Testis (tissue), 3 donors: ENCODE results near the gene C4orf50. TPM values are rescaled to one million over a fixed set of nuclear protein-coding genes. Genes with fewer than 3 reads are reported as not detected.

ENCODE experiments used
- DNase-seq: peaks from one replicate; pipeline ENCODE4 v3.0.0-alpha.2; 2019
- H3K27ac ChIP-seq, 2 donors: fragments of 200-600 bp; sonication (generic); one replicate each; pipeline ENCODE4 v1.5.1; 2019
- H3K27me3 ChIP-seq: fragments of 200-600 bp; sonication (generic); one replicate; pipeline ENCODE4 v1.5.1; 2019
- H3K36me3 ChIP-seq: fragments of 200-600 bp; sonication (generic); one replicate; pipeline ENCODE4 v1.5.1; 2017; ENCODE audit warnings: low read depth; ENCODE audit errors: missing control alignments
- H3K4me1 ChIP-seq: fragments of 200-600 bp; sonication (generic); one replicate; pipeline ENCODE4 v1.5.1; 2019
- H3K4me3 ChIP-seq, 2 donors: fragments of 200-600 bp; sonication (generic); one replicate each; pipeline ENCODE4 v1.5.1; 2017 to 2019
- H3K9me3 ChIP-seq: fragments of 200-600 bp; sonication (generic); one replicate; pipeline ENCODE4 v1.5.1; 2017
- POLR2A ChIP-seq: fragments of 450-650 bp; IDR thresholded peaks from one replicate; pipeline ENCODE4 v1.6.1; 2017; ENCODE audit warnings: antibody characterized with exemption, mild to moderate bottlenecking, moderate library complexity
- WGBS, 2 donors: methylation state at CpG; one replicate each; pipeline ENCODE4 v1.1.5; 2018; 5-methylcytosine and 5-hydroxymethylcytosine counted together
- intact Hi-C: fragments of 100-400 bp; cut with DNase I; formaldehyde crosslinking; loops from one replicate; pipeline ENCODE4 v1.15.1; 2023; ENCODE audit warnings: low total_unique reads
- polyA plus RNA-seq: library from polyadenylated mRNA; stranded (reverse); fragments of 350-450 nt; fragmentation: Illumina TruSeq; extraction: RNeasy Lipid Tissue Mini Kit (QIAGEN cat#74804); gene quantifications from one replicate; pipeline ENCODE4 v1.2.3, GENCODE V29; 2014; ENCODE audit warnings: low read depth, low replicate concordance; ENCODE audit not compliant: insufficient read depth
- total RNA-seq, 2 donors: library from RNA; depleted of rRNA; stranded (reverse); fragments of >200 nt; gene quantifications; one replicate each; pipeline ENCODE4 v1.2.3, GENCODE V29; 2016
- TF ChIP-seq, protein P1 (sequence below), 3 experiments: fragments of 450-650 bp in 2 of 3; fragments of 200-600 bp in 1 of 3; sonication (generic) in 1 of 3; IDR thresholded peaks; one replicate each; pipeline ENCODE4 v1.5.1; 2016 to 2019; ENCODE audit warnings: antibody characterized with exemption in 3 of 3, mild to moderate bottlenecking in 2 of 3, moderate library complexity in 1 of 3

C4orf50 gene
- total and polyA plus RNA-seq, 3 donors from 2014 or later = 1.1 to 2.7 (median 1.8) TPM

DNA sequence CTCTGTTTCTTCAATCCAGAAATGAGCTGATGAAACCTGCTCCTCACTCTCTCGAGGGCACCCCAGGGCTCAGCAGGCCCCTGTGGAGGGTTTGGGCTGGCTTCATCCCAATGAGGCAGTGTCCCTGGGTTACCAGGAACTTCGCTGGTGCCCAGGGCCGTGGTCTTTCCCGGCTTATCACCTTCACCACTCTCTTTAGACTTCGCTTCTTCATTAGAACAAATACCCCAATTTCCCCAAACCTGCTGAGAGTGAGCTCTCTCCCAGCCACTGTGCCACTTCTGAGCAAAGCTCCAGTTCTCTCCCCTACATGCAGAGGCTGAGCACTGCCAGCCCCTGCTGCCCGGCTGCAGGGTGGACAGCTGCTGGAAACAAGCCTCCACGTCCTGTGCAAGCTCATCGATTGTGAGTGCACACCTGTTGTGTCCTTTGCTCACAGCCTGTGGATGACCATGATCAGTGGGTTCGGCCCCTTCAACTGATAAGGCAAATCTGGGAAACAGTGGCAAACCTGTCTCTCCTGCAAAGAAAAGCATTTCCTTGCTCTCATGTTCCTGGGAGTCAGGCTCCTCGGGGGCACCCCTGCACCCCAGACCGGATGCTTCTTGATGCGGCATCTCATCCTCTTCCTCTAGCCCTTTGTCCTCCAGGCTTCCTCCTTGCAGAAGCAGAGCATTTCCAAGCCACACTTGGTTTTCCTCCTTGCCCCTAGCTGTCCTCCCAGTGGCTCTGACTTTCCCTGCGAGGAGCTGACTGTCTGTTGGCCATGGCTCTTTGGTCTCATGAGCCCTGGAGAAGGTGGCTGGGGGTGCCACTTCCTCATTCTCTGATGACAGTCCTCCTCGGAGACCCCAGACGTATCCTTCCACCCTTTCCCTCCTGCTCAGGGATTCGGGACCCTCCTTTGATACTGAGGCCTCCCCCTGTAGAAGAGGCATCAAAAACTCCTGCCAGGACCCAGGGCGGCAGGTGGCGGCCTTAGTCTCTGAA lies 28.7 kb downstream of the C4orf50 start:
- no peaks in the 10 kb centered on the region for H3K4me1 ChIP-seq
- no peaks in the 10 kb centered on the region for H3K27me3 ChIP-seq
- H3K9me3 ChIP-seq = no peaks in the 10 kb centered on the region
- no peaks in the 10 kb centered on the region for H3K36me3 ChIP-seq
- intact Hi-C loops = no loop called here
- TF ChIP-seq, protein P1, sequence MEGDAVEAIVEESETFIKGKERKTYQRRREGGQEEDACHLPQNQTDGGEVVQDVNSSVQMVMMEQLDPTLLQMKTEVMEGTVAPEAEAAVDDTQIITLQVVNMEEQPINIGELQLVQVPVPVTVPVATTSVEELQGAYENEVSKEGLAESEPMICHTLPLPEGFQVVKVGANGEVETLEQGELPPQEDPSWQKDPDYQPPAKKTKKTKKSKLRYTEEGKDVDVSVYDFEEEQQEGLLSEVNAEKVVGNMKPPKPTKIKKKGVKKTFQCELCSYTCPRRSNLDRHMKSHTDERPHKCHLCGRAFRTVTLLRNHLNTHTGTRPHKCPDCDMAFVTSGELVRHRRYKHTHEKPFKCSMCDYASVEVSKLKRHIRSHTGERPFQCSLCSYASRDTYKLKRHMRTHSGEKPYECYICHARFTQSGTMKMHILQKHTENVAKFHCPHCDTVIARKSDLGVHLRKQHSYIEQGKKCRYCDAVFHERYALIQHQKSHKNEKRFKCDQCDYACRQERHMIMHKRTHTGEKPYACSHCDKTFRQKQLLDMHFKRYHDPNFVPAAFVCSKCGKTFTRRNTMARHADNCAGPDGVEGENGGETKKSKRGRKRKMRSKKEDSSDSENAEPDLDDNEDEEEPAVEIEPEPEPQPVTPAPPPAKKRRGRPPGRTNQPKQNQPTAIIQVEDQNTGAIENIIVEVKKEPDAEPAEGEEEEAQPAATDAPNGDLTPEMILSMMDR (IDR thresholded peaks at IDR 0.05) = no peak
- TF ChIP-seq POLR2A = no peak
- no peak overlapping the region for H3K27ac ChIP-seq
- H3K4me3 ChIP-seq = no peak overlapping the region
- 87 to 89% methylated on average over 17 to 18 of the region's 18 CpGs for WGBS, 2 donors
- no peak for DNase-seq

DNA sequence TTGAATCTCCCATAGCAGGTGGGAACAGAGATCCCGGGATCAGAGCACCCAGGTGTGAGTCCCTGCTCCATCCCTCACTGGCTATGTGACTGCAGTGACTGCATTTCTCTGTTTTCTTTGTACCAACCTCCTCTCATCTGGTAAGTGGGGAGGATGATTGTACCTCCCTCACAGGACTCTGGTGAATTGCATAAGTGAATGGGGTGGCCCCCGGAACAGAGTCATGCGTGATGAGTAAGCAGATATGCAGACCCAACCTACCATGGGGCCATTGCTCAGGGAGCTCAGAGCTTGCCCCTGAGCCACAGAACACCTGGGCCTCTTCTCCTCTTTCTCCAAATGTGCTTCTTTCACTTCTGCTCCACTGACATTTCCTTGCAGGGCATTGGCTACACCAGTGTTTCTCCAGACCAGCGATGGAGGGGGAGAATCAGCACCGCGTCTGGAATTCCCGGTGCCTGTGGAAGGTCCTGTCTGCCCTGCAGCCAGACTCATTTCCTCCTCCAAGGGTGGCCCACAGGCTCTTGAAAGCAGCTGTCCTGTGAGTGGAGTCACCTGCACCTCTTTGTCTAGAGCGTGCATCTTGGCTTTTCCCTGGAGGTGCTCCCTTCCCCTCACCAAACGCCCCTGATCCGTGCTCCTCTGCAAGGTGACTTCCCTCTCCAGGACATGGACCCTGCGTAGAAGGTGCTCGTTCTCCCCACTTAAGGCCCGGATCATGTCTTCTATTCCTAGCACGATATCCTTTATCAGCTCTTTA lies 30.0 kb downstream of the C4orf50 start:
- Histone ChIP-seq H3K36me3 (no peaks in the 10 kb centered on the region), H3K9me3 (no peaks in the 10 kb centered on the region), H3K27me3 (no peaks in the 10 kb centered on the region), H3K4me3 (no peak overlapping the region), H3K27ac (no peak overlapping the region), H3K4me1 (no peaks in the 10 kb centered on the region)
- DNase-seq = no peak
- TF ChIP-seq POLR2A = no peak
- TF ChIP-seq, protein P1 (IDR thresholded peaks at IDR 0.05) = no peak
- 74 to 88% methylated on average over 14 of the region's 14 CpGs for WGBS, 2 donors
- intact Hi-C loops = no loop called here

- H3K36me3 ChIP-seq = no peaks in the 10 kb centered on the region
- no peaks in the 10 kb centered on the region for H3K9me3 ChIP-seq
- H3K4me3 ChIP-seq = no peak overlapping the region
- H3K27me3 ChIP-seq = no peaks in the 10 kb centered on the region
- no peaks in the 10 kb centered on the region for H3K4me1 ChIP-seq
- no peak for TF ChIP-seq POLR2A
- TF ChIP-seq, protein P1 (IDR thresholded peaks at IDR 0.05) = no peak
- intact Hi-C loops = no loop called here
- no peak for DNase-seq
- H3K27ac ChIP-seq = no peak overlapping the region
Measured at GRCh38 chr4:5984843-5985242, 33.4 kb downstream of the C4orf50 start.

DNA sequence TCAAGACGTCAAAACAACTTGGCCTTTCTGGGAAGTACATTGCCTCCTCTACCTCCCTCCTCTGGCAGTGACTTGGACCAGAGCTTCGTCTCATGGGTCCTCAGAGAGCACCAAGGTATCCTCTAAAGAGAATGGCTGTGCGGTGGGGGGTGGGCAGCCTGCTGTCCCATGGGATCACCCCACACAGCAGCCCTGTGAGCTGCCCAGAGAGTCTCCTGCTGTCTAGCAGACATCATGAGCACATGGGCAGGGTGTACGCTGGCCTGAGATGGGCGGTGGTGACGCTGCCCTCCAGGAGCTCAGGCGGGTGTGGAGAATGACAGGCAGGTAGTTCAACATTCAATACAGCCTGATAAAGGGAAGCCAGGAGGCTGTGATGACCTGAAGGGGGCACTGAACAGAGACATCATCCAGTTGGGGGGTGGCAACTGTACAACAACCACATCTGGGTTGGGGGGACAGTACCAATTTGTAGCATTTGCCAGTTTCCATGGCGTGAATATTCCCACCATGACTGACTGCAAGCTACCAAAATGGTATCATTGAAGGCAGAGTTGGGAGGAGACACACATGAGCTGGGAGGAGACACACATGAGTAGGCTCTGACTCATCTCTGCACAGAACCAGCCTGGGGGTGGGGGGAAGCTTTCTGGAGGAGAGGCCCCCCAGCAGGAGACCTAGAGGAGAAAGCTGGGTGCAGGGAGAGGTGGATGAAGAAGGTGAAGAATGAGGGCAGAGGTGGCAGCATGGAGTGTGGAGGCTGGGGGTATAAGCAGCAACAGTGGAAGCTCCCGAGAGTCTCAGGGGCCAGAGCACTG lies 35.9 kb downstream of the C4orf50 start:
- whole genome bisulfite sequencing, 2 donors = 82 to 87% methylated on average over 8 to 9 of the region's 9 CpGs
- Histone ChIP-seq H3K4me3 (no peak overlapping the region), H3K9me3 (no peaks in the 10 kb centered on the region), H3K36me3 (no peaks in the 10 kb centered on the region), H3K27ac (no peak overlapping the region), H3K4me1 (no peaks in the 10 kb centered on the region), H3K27me3 (no peaks in the 10 kb centered on the region)
- intact Hi-C loops = no loop called here
- TF ChIP-seq, protein P1 (IDR thresholded peaks at IDR 0.05) = no peak
- TF ChIP-seq POLR2A = no peak
- DNase-seq = no peak
